H1 (cell line): ENCODE data around the gene ALK. TPM values are rescaled to one million over a fixed set of nuclear protein-coding genes. Genes with fewer than 3 reads are reported as not detected.

ENCODE experiments used
- CBX5 ChIP-seq: fragments of 300-800, 300-1000 bp; sonication (generic); IDR thresholded peaks from 2 replicates; pipeline ENCODE4 v1.7.1; 2016; ENCODE audit warnings: antibody characterized with exemption, low read length, low read depth
- CEBPB ChIP-seq: IDR thresholded peaks from 2 replicates; pipeline ENCODE4 v1.6.1; 2012; ENCODE audit warnings: low read depth, low read length
- FOSL1 ChIP-seq: IDR thresholded peaks from 2 replicates; pipeline ENCODE4 v1.6.1; 2011; ENCODE audit warnings: mild to moderate bottlenecking, low read depth, low read length, moderate library complexity; ENCODE audit not compliant: insufficient read depth
- polyA plus RNA-seq, 7 experiments: library from polyadenylated mRNA; depleted of rRNA in 3 of 7; stranded (reverse) in 5 of 7; unstranded in 2 of 7; fragments of >200 nt in 5 of 7; fragments of 200-250 nt in 2 of 7; gene quantifications; 1 replicate in 5 of 7; 2 replicates in 1 of 7; 4 replicates in 1 of 7; pipeline versions ENCODE4 v1.2.1 to v1.2.3, GENCODE V29; 2011 to 2013; ENCODE audit warnings: missing spikeins in 2 of 7, mixed read lengths in 2 of 7
- total RNA-seq: library from RNA; stranded (reverse); fragmentation: NEBNext Ultra II Directional; extraction: Animal tissue kit (Norgen Biotek cat#: 25700); gene quantifications from 2 replicates; pipeline ENCODE4 v1.2.1, GENCODE V29; 2021

ALK gene
- total and polyA plus RNA-seq, 2 of the 8 experiments (the other 6 are each of a cell fraction or from before 2014, with no cell fraction given): 0.02 to 0.09 TPM

DNA sequence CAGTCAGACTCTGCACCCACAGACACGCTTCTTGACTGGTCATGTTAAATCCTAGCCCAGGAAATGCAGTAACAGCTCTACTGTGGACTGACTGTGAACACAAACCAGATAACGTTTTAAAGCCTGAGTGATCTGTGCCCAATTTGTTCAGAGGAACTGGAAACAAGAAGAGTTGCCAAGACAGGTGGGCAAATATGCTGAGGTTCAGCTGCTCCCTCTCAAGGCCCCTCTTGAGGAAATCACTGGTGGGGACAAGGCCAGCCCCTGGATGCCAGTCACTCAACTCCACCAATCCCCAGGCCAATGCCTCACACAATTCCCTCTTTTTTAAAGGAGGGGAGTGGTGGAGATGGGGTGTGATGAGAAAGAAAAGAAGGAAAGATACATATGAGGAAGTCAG lies 261.2 kb downstream of the ALK start (continued):
- TF ChIP-seq FOSL1 (no peak), CEBPB (no peak), CBX5 (no peak)
- TF ChIP-seq, all 59 proteins: peak for 0
